HG03565 (cell line): ENCODE measurements around the gene ADAMTS17.
"Not testable (repeated sequence)": the region's sequence is repeated elsewhere in the genome, so short reads cannot be mapped to it uniquely, and the experiment has no call there.

Experiments
- ATAC-seq: cut with Tn5 transposase; IDR thresholded peaks from one replicate; pipeline ENCODE4 v1.9.1; 2021; ENCODE audit warnings: mild to moderate bottlenecking, moderate library complexity; ENCODE audit not compliant: unreplicated experiment

ADAMTS17 gene

GRCh38 chr15:99930696-99931095 is 411.1 kb downstream of the ADAMTS17 start:
- no peak for ATAC-seq

GRCh38 chr15:99929266-99929665 is 412.5 kb downstream of the ADAMTS17 start:
- no peak for ATAC-seq

- ATAC-seq, result peak; percentile 87
These were observed 413.3 kb downstream of the ADAMTS17 start for GRCh38 chr15:99928429-99928981.

GRCh38 chr15:99926532-99926931 is 415.2 kb downstream of the ADAMTS17 start:
- not testable (repeated sequence) for ATAC-seq

- ATAC-seq, result no peak
These were observed 415.9 kb downstream of the ADAMTS17 start for GRCh38 chr15:99925661-99926461.

GRCh38 chr15:99923711-99924110 is 418.1 kb downstream of the ADAMTS17 start:
- no peak for ATAC-seq
